ENCODE measurements around the gene PPP4R4. TPM values are rescaled to one million over a fixed set of nuclear protein-coding genes. Genes with fewer than 3 reads are reported as not detected.

Gene PPP4R4
- total RNA-seq, 1 experiment from 2014 or later: 0.88 TPM

DNA sequence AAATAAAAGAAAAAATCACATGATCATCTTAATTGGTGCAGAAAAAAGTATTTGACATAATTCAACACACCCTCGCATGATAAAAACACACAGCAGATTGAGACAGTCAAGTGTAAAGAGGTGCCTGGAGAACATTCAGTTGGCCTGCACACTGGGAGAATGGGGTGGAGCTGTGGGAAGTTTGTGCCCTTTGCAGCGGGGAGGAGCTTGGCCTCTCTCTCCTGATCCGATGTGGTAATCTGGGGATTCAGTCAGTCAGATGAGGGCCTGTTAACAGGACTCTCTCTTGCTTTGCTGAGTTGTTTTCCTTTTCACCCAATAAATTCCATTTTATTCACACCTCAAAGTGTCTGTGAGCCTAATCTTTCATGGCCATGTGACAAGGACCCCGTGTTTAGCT lies 143.1 kb downstream of the PPP4R4 start:
- no peaks in the 10 kb centered on the region for H3K36me3 ChIP-seq (ENCODE audit: insufficient read depth, low read length, poor library complexity, severe bottlenecking)
- no peak overlapping the region for H3K4me3 ChIP-seq (ENCODE audit: low read depth, low read length, poor library complexity, severe bottlenecking)
- no peaks in the 10 kb centered on the region for H3K27me3 ChIP-seq (replicated peaks; ENCODE audit: insufficient read depth, low read depth, low read length, poor library complexity)
- no peak overlapping the region for H3K27ac ChIP-seq (ENCODE audit: low read depth, low read length, poor library complexity, severe bottlenecking)
- ChIA-PET CTCF (no interaction called here), POLR2A (ENCODE audit: low non-redundant PET) (no interaction called here)
- BruUV-seq (replicated peaks): no TSS peak
- no peaks in the 10 kb centered on the region for H3K9me3 ChIP-seq (ENCODE audit: low read depth, low read length, poor library complexity, severe bottlenecking)
- H3K4me1 ChIP-seq (ENCODE audit: insufficient read depth, low read length, poor library complexity, severe bottlenecking): no peaks in the 10 kb centered on the region
- intact Hi-C loops (cut with micrococcal nuclease; ENCODE audit: unreplicated experiment): no loop called here
- no peak for TF ChIP-seq CTCF (conservative IDR thresholded peaks at IDR 0.05; ENCODE audit: low read depth, low read length)
- TF ChIP-seq EZH2 (IDR thresholded peaks at IDR 0.05; ENCODE audit: borderline replicate concordance, low read depth, low read length, poor library complexity, severe bottlenecking): no peak
- no peak for DNase-seq (ENCODE audit: low spot score)

GRCh38 chr14:94320243-94320642 lies 146.1 kb downstream of the PPP4R4 start:
- BruUV-seq (replicated peaks): no TSS peak
- no peak for DNase-seq (ENCODE audit: low spot score)
- no peaks in the 10 kb centered on the region for H3K9me3 ChIP-seq (ENCODE audit: low read depth, low read length, poor library complexity, severe bottlenecking)
- no peaks in the 10 kb centered on the region for H3K27me3 ChIP-seq (replicated peaks; ENCODE audit: insufficient read depth, low read depth, low read length, poor library complexity)
- H3K36me3 ChIP-seq (ENCODE audit: insufficient read depth, low read length, poor library complexity, severe bottlenecking): no peaks in the 10 kb centered on the region
- intact Hi-C loops (cut with micrococcal nuclease; ENCODE audit: unreplicated experiment): no loop called here
- no peak overlapping the region for H3K4me3 ChIP-seq (ENCODE audit: low read depth, low read length, poor library complexity, severe bottlenecking)
- H3K27ac ChIP-seq (ENCODE audit: low read depth, low read length, poor library complexity, severe bottlenecking): no peak overlapping the region
- ChIA-PET POLR2A (ENCODE audit: low non-redundant PET) (no interaction called here), CTCF (no interaction called here)
- TF ChIP-seq CTCF (conservative IDR thresholded peaks at IDR 0.05; ENCODE audit: low read depth, low read length) (no peak), EZH2 (IDR thresholded peaks at IDR 0.05; ENCODE audit: borderline replicate concordance, low read depth, low read length, poor library complexity, severe bottlenecking) (no peak)
- no peaks in the 10 kb centered on the region for H3K4me1 ChIP-seq (ENCODE audit: insufficient read depth, low read length, poor library complexity, severe bottlenecking)

DNA sequence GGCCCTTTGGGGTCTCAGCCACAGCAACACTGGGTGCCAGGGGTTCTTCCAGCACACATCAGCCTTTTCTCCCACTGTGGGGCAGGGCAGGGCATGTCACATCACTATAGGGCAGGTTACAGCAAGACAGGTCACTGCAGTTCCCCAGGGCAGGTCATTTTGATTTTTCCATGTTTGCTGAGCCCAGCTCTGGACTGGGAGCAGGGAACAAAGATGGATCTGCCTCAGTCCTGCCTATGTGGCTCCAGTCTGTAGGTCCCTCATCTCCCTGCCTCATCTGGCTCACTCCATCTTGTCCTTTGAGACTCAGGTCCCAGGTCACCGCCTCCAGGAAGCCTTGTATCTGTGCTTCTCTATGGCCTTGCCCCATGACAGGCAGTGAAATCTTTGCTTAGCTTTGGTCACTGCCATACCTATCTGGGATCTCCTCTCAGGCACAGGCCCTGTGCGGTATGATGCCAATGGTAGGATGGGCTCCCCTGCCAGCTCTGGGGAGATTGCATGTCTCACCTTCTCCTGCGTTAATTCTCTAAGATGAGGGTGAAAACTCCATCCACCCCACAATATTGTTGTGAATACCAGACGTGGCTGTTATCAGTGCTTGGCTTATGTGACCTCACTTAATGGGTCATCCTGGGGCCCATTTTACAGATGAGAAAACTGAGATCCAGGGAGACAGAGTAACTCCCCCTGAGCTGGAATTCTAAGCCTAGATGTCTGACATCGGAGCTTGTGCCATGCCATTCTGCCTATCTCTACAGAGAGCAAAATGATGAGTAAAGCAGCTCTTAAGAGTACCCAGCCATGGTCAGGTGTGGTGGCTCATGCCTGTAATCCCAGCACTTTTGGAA lies 147.5 kb downstream of the PPP4R4 start:
- H3K9me3 ChIP-seq (ENCODE audit: low read depth, low read length, poor library complexity, severe bottlenecking): no peaks in the 10 kb centered on the region
- no peaks in the 10 kb centered on the region for H3K36me3 ChIP-seq (ENCODE audit: insufficient read depth, low read length, poor library complexity, severe bottlenecking)
- H3K27ac ChIP-seq (ENCODE audit: low read depth, low read length, poor library complexity, severe bottlenecking): no peak overlapping the region
- ChIA-PET CTCF (no interaction called here), POLR2A (ENCODE audit: low non-redundant PET) (no interaction called here)
- no peaks in the 10 kb centered on the region for H3K4me1 ChIP-seq (ENCODE audit: insufficient read depth, low read length, poor library complexity, severe bottlenecking)
- TF ChIP-seq CTCF (conservative IDR thresholded peaks at IDR 0.05; ENCODE audit: low read depth, low read length): no peak
- no peak for TF ChIP-seq EZH2 (IDR thresholded peaks at IDR 0.05; ENCODE audit: borderline replicate concordance, low read depth, low read length, poor library complexity, severe bottlenecking)
- H3K27me3 ChIP-seq (replicated peaks; ENCODE audit: insufficient read depth, low read depth, low read length, poor library complexity): no peaks in the 10 kb centered on the region
- intact Hi-C loops (cut with micrococcal nuclease; ENCODE audit: unreplicated experiment): no loop called here
- no peak for DNase-seq (ENCODE audit: low spot score)
- no TSS peak for BruUV-seq (replicated peaks)
- no peak overlapping the region for H3K4me3 ChIP-seq (ENCODE audit: low read depth, low read length, poor library complexity, severe bottlenecking)
